Transverse colon (tissue), 4 donors: ENCODE measurements around the gene XRRA1. TPM values are rescaled to one million over a fixed set of nuclear protein-coding genes. Genes with fewer than 3 reads are reported as not detected.
"Not testable (repeated sequence)": the region's sequence is repeated elsewhere in the genome, so short reads cannot be mapped to it uniquely, and the experiment has no call there.

Experiments used
- DNase-seq: peaks from one replicate; pipeline ENCODE4 v3.0.0-alpha.2; 2019
- H3K27ac ChIP-seq, 4 donors: fragments of 200-600 bp; sonication (generic); 2 replicates each; pipeline ENCODE4 v1.5.1; 2016 to 2018; ENCODE audit warnings: inconsistent platforms in 4 of 4
- H3K27me3 ChIP-seq: fragments of 200-600 bp; sonication (generic); 2 replicates; pipeline ENCODE4 v1.5.1; 2017; ENCODE audit warnings: inconsistent platforms
- H3K36me3 ChIP-seq, 4 donors: fragments of 200-600 bp; sonication (generic); 2 replicates each; pipeline ENCODE4 v1.5.1; 2017 to 2019; ENCODE audit warnings: inconsistent platforms in 4 of 4
- H3K4me1 ChIP-seq, 4 donors: fragments of 200-600 bp; sonication (generic); 2 replicates each; pipeline ENCODE4 v1.5.1; 2017 to 2020; ENCODE audit warnings: inconsistent platforms in 4 of 4
- H3K4me3 ChIP-seq, 4 donors: fragments of 200-600 bp; sonication (generic); 1 replicate in 1 of 4; 2 replicates in 3 of 4; pipeline versions ENCODE4 v1.5.1 to v1.6.1; 2017 to 2019; ENCODE audit warnings: inconsistent platforms in 4 of 4
- H3K9me3 ChIP-seq, 2 donors: fragments of 200-600 bp; sonication (generic); 2 replicates each; pipeline ENCODE4 v1.5.1; 2017 to 2019; ENCODE audit warnings: inconsistent platforms in 2 of 2
- EP300 ChIP-seq: sonication (generic); formaldehyde crosslinking; IDR thresholded peaks from one replicate; pipeline ENCODE4 v1.6.1; 2017; ENCODE audit warnings: antibody characterized with exemption, low read depth
- POLR2A ChIP-seq: fragments of 450-650 bp; IDR thresholded peaks from one replicate; pipeline ENCODE4 v1.6.1; 2016; ENCODE audit warnings: antibody characterized with exemption, mild to moderate bottlenecking, moderate library complexity
- POLR2AphosphoS5 ChIP-seq, 3 donors: sonication (generic); formaldehyde crosslinking; IDR thresholded peaks; one replicate each; pipeline ENCODE4 v1.6.1; 2016; ENCODE audit warnings: antibody characterized with exemption in 3 of 3
- WGBS, 2 donors: methylation state at CpG; one replicate each; pipeline ENCODE4 v1.1.5; 2018; ENCODE audit warnings: low coverage in 1 of 2; 5-methylcytosine and 5-hydroxymethylcytosine counted together
- in situ Hi-C, 4 donors: fragments of 200-750 bp; cut with MboI; loops; one replicate each; pipeline versions ENCODE4 v1.15.0 to v1.15.1; 2017; ENCODE audit warnings: low sequenced_read_pairs in 3 of 4, low pct_ligation_motif_present in 1 of 4, low pct_unique_long_range_greater_than_20kb in 1 of 4
- intact Hi-C: fragments of 100-400 bp; cut with DNase I; formaldehyde crosslinking; loops from one replicate; pipeline ENCODE4 v1.15.1; 2023; ENCODE audit warnings: low total_unique reads
- total RNA-seq, 4 donors: library from RNA; depleted of rRNA; stranded (reverse); fragments of >200 nt; gene quantifications; one replicate each; pipeline ENCODE4 v1.1.0, GENCODE V29; 2016
- TF ChIP-seq, protein P1 (sequence below), 5 experiments: fragments of 200-600 bp in 3 of 5; fragments of 450-650 bp in 2 of 5; sonication (generic) in 3 of 5; IDR thresholded peaks; 1 replicate in 2 of 5; 2 replicates in 3 of 5; pipeline ENCODE4 v1.5.1; 2016 to 2017; ENCODE audit warnings: antibody characterized with exemption in 5 of 5, inconsistent platforms in 3 of 5, mild to moderate bottlenecking in 2 of 5, moderate library complexity in 1 of 5

The XRRA1 gene
- total RNA-seq, 4 donors from 2014 or later, result 5.7 to 61.0 (median 17.2) TPM

DNA sequence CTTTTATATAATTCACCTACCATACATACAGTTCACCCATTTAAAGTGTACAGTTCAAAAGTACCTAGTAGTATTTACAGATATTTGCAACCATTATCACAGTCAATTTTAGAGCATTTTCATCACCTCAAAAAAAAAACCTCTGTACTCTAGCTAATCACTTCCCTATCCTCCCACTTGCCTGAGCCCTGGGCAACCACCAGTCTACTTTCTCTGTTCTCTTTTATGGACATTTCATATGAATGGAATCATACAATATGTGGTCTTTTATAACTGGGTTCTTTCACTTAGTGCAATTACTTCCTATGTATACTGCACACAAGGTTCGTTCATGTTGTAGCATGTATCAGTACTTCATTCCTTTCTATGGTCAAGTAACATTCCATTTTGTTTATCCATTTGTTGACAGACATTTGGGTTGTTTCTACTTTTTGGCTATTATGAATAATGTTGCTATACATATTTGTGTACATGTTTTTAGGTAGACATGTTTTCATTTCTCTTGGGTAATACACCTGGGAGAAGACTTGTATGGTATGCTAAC is 22.0 kb upstream of the XRRA1 start:
- Histone ChIP-seq H3K36me3 (peaks cover 0 to 55% (median 14%) of the 10 kb centered on the region in 4 donors), H3K4me1 (no peaks in the 10 kb centered on the region), H3K9me3 (no peaks in the 10 kb centered on the region), H3K4me3 (no peak overlapping the region), H3K27ac (no peak overlapping the region), H3K27me3 (no peaks in the 10 kb centered on the region)
- WGBS, 2 donors, result 77 to 86% methylated on average over 1 of the region's 1 CpG
- no peak for DNase-seq
- in situ Hi-C loops, result no loop called here
- TF ChIP-seq EP300 (no peak), POLR2A (no peak), POLR2AphosphoS5 (IDR thresholded peaks at IDR 0.05) (no peak)
- TF ChIP-seq, protein P1, sequence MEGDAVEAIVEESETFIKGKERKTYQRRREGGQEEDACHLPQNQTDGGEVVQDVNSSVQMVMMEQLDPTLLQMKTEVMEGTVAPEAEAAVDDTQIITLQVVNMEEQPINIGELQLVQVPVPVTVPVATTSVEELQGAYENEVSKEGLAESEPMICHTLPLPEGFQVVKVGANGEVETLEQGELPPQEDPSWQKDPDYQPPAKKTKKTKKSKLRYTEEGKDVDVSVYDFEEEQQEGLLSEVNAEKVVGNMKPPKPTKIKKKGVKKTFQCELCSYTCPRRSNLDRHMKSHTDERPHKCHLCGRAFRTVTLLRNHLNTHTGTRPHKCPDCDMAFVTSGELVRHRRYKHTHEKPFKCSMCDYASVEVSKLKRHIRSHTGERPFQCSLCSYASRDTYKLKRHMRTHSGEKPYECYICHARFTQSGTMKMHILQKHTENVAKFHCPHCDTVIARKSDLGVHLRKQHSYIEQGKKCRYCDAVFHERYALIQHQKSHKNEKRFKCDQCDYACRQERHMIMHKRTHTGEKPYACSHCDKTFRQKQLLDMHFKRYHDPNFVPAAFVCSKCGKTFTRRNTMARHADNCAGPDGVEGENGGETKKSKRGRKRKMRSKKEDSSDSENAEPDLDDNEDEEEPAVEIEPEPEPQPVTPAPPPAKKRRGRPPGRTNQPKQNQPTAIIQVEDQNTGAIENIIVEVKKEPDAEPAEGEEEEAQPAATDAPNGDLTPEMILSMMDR (IDR thresholded peaks at IDR 0.05), result no peak
- intact Hi-C loops, result no loop called here

DNA sequence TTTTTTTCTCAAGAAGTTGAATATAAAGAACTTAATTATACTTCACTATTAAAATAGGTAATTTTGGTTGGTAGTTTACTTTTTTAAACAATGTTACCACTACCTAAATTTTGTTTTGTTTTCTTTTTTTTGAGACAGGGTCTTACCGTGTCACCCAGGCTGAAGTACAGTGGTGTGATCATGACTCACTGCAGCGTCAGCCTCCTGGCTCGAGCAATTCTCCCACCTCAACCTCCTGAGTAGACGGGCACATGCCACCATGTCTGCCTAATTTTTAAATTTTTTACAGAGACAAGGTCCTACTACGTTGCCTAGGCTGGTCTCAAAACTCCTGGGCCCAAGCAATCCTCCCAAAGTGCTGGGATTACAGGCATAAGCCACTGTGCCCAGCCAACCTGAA is 17.8 kb upstream of the XRRA1 start:
- no peaks in the 10 kb centered on the region for H3K9me3 ChIP-seq
- H3K4me3 ChIP-seq, result no peak overlapping the region
- DNase-seq, result no peak
- 79 to 86% methylated on average over 3 to 5 of the region's 5 CpGs for WGBS, 2 donors
- H3K4me1 ChIP-seq, result peaks cover 0 to 6% (median 0%) of the 10 kb centered on the region in 4 donors
- peaks cover 0 to 44% (median 9%) of the 10 kb centered on the region in 4 donors for H3K36me3 ChIP-seq
- in situ Hi-C loops (no loop called here), intact Hi-C loops (no loop called here)
- H3K27me3 ChIP-seq, result no peaks in the 10 kb centered on the region
- TF ChIP-seq POLR2A, result no peak
- no peak for TF ChIP-seq EP300
- TF ChIP-seq, protein P1 (IDR thresholded peaks at IDR 0.05), result no peak
- no peak for TF ChIP-seq POLR2AphosphoS5 (IDR thresholded peaks at IDR 0.05)
- no peak overlapping the region for H3K27ac ChIP-seq

DNA sequence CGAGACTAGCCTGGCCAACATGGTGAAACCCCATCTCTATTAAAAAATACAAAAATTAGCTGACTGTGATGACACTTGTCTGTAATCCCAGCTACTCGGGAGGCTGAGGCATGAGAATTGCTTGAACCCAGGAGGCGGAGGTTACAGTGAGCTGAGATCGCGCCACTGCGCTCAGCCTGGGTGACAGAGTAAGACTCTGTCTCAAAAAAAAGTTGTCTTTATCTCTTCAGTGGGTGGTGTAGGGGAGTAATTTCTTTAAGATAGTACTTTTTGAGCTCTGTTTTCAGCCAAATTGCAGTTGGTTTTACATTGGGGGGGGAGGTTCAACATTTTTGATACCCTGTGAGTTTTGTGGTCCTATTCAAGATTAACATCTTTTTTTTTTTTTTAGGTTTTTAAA is 11.2 kb upstream of the XRRA1 start:
- in situ Hi-C loops, H3K27ac ChIP-seq, DNase-seq, H3K27me3 ChIP-seq, H3K36me3 ChIP-seq, H3K4me3 ChIP-seq, intact Hi-C loops, H3K9me3 ChIP-seq: not testable (repeated sequence)
- 89 to 95% methylated on average over 6 of the region's 6 CpGs for WGBS, 2 donors
- H3K4me1 ChIP-seq, result peaks cover 3 to 28% (median 6%) of the 10 kb centered on the region in 4 donors

DNA sequence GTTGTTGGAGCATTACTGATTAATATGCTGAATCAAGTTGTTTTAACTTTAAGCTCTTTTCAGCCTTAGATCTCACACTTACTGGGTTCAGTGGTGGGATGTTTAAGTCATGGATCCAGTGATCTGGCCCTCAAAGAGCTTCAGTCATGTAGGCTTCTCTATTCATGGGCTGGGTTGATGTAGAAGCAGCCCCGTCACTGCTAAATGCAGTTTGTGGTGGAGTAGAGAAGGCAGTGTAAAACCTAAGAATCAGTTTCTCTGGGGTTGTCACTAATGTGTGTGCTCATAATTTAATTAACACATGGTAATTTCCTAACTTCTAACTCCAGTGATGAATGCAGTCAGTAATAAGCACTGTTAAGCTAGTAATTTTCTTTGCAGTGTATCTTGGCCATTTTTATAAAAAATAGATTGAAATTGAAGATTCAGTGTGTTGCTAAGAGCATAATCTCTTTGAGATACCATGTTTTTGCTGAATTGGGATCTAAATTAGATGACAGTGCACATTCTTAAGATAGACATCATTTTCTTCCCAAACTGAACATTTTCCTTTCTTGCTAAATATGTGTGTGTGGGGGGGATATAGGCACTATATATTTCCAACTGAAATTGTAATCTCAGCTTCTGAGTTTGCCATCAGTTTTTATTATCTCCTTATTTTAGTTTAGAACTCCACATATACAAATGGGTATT is 9.2 kb upstream of the XRRA1 start:
- no peaks in the 10 kb centered on the region for H3K36me3 ChIP-seq
- TF ChIP-seq, protein P1 (IDR thresholded peaks at IDR 0.05), result no peak
- no peak for TF ChIP-seq POLR2A
- TF ChIP-seq EP300, result no peak
- no peak for TF ChIP-seq POLR2AphosphoS5 (IDR thresholded peaks at IDR 0.05)
- WGBS, 2 donors, result 81% methylated on average over 1 of the region's 1 CpG; no CpG with 5 or more reads in 1 of the 2 donors
- H3K27ac ChIP-seq, result no peak overlapping the region
- in situ Hi-C loops (no loop called here), intact Hi-C loops (no loop called here)
- no peak overlapping the region for H3K4me3 ChIP-seq
- no peaks in the 10 kb centered on the region for H3K9me3 ChIP-seq
- no peaks in the 10 kb centered on the region for H3K27me3 ChIP-seq
- no peak for DNase-seq
- H3K4me1 ChIP-seq, result peaks cover 7 to 39% (median 10%) of the 10 kb centered on the region in 4 donors
